NB4 (cell line): ENCODE data around the gene BAHCC1.

Source experiments
- MYC ChIP-seq: IDR thresholded peaks from 2 replicates; pipeline ENCODE4 v1.6.1; 2011; ENCODE audit warnings: low read depth, low read length
- POLR2A ChIP-seq: IDR thresholded peaks from 2 replicates; pipeline ENCODE4 v1.6.1; 2011; ENCODE audit warnings: mild to moderate bottlenecking; ENCODE audit not compliant: insufficient read length; ENCODE audit errors: extremely low read depth
- TF ChIP-seq, protein P1 (sequence below): IDR thresholded peaks from one replicate; pipeline ENCODE4 v1.5.1; 2012; ENCODE audit warnings: low read depth, low read length
- TF ChIP-seq, protein P2 (sequence below): IDR thresholded peaks from 2 replicates; pipeline ENCODE4 v1.6.1; 2011; ENCODE audit warnings: low read depth, low read length

DNA sequence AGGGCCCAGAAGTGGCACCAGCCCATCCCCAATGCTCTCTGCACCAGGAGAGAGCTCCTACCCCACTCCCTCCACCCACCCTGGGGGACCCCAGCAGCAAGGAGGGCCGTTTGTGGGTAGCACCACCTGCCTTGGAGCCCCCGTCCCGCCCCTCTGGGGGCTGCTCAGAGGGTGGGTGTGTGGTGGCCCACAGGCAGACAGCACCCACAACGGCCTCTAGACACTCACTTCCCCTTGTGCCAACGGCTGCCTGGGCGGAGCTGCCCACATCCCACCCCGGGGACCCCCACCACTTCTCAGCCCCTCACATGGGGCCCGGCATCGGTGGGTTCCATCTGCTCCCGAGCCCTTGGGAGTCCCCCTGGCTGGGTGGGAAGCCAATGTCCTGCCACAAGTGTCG, 33.3 kb downstream of the BAHCC1 start:
- TF ChIP-seq, protein P1, sequence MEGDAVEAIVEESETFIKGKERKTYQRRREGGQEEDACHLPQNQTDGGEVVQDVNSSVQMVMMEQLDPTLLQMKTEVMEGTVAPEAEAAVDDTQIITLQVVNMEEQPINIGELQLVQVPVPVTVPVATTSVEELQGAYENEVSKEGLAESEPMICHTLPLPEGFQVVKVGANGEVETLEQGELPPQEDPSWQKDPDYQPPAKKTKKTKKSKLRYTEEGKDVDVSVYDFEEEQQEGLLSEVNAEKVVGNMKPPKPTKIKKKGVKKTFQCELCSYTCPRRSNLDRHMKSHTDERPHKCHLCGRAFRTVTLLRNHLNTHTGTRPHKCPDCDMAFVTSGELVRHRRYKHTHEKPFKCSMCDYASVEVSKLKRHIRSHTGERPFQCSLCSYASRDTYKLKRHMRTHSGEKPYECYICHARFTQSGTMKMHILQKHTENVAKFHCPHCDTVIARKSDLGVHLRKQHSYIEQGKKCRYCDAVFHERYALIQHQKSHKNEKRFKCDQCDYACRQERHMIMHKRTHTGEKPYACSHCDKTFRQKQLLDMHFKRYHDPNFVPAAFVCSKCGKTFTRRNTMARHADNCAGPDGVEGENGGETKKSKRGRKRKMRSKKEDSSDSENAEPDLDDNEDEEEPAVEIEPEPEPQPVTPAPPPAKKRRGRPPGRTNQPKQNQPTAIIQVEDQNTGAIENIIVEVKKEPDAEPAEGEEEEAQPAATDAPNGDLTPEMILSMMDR: no peak
- TF ChIP-seq POLR2A (no peak), MYC (peak; percentile 11; the same call in 1 of the 2 replicates)
- TF ChIP-seq, protein P2, sequence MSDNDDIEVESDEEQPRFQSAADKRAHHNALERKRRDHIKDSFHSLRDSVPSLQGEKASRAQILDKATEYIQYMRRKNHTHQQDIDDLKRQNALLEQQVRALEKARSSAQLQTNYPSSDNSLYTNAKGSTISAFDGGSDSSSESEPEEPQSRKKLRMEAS: no peak; the same call in 1 of the 2 replicates
